ENCODE results near the gene SREK1.
A peak's percentile ranks its signal among the peaks of the same experiment; 100 is the strongest.

SREK1 gene

DNA sequence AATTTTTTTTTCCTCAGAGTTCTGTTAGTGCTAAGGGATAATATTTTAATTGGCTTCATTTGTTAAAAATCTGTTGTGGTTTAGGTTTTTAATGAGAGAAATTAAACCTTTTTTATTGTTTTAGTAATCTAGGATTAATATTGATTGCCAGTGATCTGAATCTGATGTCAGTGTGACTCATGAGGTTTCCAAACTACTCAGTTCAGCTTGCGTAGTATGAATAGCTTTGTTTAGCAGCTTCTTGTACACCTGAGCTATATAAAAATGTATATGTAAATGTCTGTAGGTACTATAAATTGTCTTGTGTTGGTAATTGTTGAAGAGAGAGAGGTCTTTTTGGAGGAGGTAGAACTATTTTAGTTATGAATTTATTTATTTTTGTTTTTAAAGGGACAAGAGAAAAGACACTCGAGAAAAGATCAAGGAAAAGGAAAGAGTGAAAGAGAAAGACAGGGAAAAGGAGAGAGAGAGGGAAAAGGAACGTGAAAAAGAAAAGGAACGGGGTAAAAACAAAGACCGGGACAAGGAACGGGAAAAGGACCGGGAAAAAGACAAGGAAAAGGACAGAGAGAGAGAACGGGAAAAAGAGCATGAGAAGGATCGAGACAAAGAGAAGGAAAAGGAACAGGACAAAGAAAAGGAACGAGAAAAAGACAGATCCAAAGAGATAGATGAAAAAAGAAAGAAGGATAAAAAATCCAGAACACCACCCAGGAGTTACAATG, 26.3 kb downstream of the SREK1 start:
- TF ChIP-seq FOXP2 (optimal IDR thresholded peaks at IDR 0.05; ENCODE audit: control extremely low read depth, extremely low read length, insufficient read depth) (no peak), POLR2AphosphoS5 (IDR thresholded peaks at IDR 0.05; ENCODE audit: borderline replicate concordance, low read depth, low read length) (no peak), EZH2 (IDR thresholded peaks at IDR 0.05) (no peak)
- no peak for DNase-seq (ENCODE audit: low read depth, low spot score)
- Histone ChIP-seq H3K4me3 (no peak overlapping the region), H3K36me3 (ENCODE audit: insufficient read depth, low read length) (peaks cover 91% of the 10 kb centered on the region), H3K9ac (ENCODE audit: insufficient read length) (no peak overlapping the region), H3K27ac (peak overlapping the region; percentile 64), H3K9me3 (ENCODE audit: low read depth, low read length) (no peaks in the 10 kb centered on the region)

DNA sequence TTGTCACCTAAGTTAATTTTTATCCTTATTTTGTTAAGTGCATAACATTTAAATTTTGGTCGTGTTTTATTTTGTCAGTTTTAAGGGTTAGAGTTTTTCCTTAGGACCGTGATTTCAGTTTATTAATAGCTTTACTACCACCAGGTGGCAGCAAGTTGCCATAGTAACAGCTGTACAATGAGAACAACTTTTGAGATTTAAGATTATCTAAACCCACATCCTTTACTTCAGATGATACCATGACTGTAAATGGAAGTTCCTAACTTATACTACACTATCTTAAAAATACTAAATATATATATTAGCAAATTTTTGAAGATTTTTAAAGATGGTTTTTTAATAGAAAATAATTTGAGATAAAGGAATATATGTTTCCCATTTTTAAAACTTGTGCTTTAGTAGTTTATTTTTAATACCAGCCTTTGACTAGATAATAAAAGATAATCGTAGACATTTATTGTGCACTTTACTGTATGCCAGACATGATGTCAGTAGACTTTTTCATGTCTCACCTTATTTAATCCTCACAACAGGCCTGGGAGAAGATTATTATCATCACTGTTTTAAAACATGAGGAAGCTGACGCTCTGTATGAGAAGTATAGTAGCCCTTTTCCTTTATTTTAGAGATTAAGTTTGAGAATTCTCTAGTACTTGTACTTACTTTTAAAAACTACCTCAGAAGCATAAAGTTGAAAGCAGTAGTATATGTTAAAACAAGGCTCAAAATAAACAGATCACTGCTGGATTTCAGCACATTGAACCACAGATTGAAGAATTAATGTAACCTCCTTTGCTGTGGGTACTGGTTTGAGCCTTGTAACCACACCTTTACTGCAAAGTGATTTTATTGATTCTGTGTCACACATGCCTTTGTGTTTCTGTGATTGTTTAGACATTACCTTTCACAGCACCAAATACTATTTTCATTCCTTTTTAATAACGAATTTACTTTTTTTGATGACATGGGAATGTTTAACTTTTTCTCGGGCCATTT, 27.5 kb downstream of the SREK1 start:
- Histone ChIP-seq H3K36me3 (ENCODE audit: insufficient read depth, low read length) (peaks cover 91% of the 10 kb centered on the region), H3K9me3 (ENCODE audit: low read depth, low read length) (no peaks in the 10 kb centered on the region), H3K9ac (ENCODE audit: insufficient read length) (no peak overlapping the region), H3K27ac (no peak overlapping the region), H3K4me3 (no peak overlapping the region)
- DNase-seq (ENCODE audit: low read depth, low spot score), result no peak
- no peak for TF ChIP-seq POLR2AphosphoS5 (IDR thresholded peaks at IDR 0.05; ENCODE audit: borderline replicate concordance, low read depth, low read length)
- TF ChIP-seq FOXP2 (optimal IDR thresholded peaks at IDR 0.05; ENCODE audit: control extremely low read depth, extremely low read length, insufficient read depth), result no peak
- no peak for TF ChIP-seq EZH2 (IDR thresholded peaks at IDR 0.05)

DNA sequence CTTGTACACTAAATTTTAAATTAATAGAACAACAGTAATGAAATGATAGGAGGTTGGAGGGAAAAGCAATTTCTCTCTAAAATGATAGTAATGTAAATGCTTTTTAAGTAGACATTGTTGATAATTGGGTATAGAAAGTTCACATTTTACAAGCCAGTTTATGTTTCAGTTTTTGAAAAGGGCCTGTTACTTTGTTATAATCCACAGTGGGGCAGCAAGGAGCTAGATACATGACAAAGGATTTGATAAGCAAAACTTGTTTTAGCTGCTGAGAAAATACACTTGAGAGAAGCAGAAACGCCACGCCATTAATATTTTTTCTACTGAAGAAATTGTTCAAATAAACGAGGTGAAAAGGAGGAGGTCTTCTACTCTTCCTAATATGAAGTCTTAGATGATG, 30.2 kb downstream of the SREK1 start:
- no peaks in the 10 kb centered on the region for H3K9me3 ChIP-seq (ENCODE audit: low read depth, low read length)
- H3K36me3 ChIP-seq (ENCODE audit: insufficient read depth, low read length), result peaks cover 91% of the 10 kb centered on the region
- no peak overlapping the region for H3K4me3 ChIP-seq
- H3K27ac ChIP-seq, result no peak overlapping the region
- no peak for DNase-seq (ENCODE audit: low read depth, low spot score)
- H3K9ac ChIP-seq (ENCODE audit: insufficient read length), result peak overlapping the region; percentile 28
- TF ChIP-seq POLR2AphosphoS5 (IDR thresholded peaks at IDR 0.05; ENCODE audit: borderline replicate concordance, low read depth, low read length) (no peak), FOXP2 (optimal IDR thresholded peaks at IDR 0.05; ENCODE audit: control extremely low read depth, extremely low read length, insufficient read depth) (no peak), EZH2 (IDR thresholded peaks at IDR 0.05) (no peak)

DNA sequence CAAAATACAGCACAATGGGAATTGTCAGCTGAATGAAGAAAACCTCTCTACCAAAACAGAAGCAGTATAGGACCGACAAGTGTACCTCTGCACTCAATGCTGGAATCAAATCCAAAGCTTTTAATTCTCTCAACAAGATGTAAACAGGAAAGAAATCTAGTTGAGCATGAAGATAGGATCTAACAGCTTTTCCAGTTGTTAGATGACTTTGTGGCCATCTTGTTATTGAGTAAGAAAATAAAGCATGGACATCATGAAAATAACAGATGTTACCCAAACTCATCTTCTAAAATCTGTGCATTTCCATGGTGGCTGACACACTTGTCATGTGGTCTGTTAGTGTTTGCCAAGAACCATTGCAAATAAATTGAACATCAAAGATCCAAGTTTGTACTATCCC, 34.7 kb downstream of the SREK1 start:
- Histone ChIP-seq H3K4me3 (no peak overlapping the region), H3K9ac (ENCODE audit: insufficient read length) (no peak overlapping the region), H3K36me3 (ENCODE audit: insufficient read depth, low read length) (peaks cover 92% of the 10 kb centered on the region), H3K27ac (no peak overlapping the region), H3K9me3 (ENCODE audit: low read depth, low read length) (no peaks in the 10 kb centered on the region)
- DNase-seq (ENCODE audit: low read depth, low spot score), result no peak
- no peak for TF ChIP-seq EZH2 (IDR thresholded peaks at IDR 0.05)
- TF ChIP-seq POLR2AphosphoS5 (IDR thresholded peaks at IDR 0.05; ENCODE audit: borderline replicate concordance, low read depth, low read length), result no peak
- no peak for TF ChIP-seq FOXP2 (optimal IDR thresholded peaks at IDR 0.05; ENCODE audit: control extremely low read depth, extremely low read length, insufficient read depth)

DNA sequence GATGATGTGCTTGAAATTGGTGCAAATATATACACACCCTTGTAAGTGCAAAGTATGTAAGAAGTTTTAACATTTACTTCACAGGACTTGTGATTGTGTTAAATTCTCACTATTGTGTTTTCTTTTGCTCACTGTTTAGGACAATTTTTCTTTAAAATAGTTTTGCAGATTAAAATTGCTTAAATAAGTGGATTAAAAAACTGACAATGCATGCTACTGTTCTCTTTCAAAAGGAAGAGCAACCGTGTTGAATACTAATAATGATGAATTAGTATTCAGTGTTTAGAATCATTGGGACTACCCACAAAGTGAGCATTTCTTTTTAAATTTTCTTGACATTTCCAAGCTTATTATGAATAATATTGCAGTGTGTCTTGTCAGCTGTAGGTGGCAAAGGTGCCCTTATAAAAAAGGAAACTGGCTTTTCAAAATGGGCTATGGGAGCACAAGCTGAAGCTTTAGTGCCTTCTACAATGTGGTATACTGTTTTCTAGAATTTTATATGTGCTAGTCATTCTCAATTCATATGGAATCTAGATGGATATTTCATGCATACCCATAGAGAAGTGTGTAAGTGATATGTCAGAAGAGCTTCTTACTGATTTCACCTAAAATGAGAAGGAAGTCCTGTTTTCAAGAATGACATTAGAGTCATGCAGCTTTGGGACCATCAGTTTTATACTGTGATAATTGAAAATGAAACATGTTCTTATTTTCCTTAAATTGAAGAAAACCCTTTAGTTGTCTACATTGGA, 35.4 kb downstream of the SREK1 start:
- Histone ChIP-seq H3K27ac (no peak overlapping the region), H3K9ac (ENCODE audit: insufficient read length) (no peak overlapping the region), H3K9me3 (ENCODE audit: low read depth, low read length) (no peaks in the 10 kb centered on the region), H3K36me3 (ENCODE audit: insufficient read depth, low read length) (peaks cover 88% of the 10 kb centered on the region), H3K4me3 (no peak overlapping the region)
- TF ChIP-seq POLR2AphosphoS5 (IDR thresholded peaks at IDR 0.05; ENCODE audit: borderline replicate concordance, low read depth, low read length), result no peak
- TF ChIP-seq FOXP2 (optimal IDR thresholded peaks at IDR 0.05; ENCODE audit: control extremely low read depth, extremely low read length, insufficient read depth), result no peak
- TF ChIP-seq EZH2 (IDR thresholded peaks at IDR 0.05), result no peak
- DNase-seq (ENCODE audit: low read depth, low spot score), result no peak

DNA sequence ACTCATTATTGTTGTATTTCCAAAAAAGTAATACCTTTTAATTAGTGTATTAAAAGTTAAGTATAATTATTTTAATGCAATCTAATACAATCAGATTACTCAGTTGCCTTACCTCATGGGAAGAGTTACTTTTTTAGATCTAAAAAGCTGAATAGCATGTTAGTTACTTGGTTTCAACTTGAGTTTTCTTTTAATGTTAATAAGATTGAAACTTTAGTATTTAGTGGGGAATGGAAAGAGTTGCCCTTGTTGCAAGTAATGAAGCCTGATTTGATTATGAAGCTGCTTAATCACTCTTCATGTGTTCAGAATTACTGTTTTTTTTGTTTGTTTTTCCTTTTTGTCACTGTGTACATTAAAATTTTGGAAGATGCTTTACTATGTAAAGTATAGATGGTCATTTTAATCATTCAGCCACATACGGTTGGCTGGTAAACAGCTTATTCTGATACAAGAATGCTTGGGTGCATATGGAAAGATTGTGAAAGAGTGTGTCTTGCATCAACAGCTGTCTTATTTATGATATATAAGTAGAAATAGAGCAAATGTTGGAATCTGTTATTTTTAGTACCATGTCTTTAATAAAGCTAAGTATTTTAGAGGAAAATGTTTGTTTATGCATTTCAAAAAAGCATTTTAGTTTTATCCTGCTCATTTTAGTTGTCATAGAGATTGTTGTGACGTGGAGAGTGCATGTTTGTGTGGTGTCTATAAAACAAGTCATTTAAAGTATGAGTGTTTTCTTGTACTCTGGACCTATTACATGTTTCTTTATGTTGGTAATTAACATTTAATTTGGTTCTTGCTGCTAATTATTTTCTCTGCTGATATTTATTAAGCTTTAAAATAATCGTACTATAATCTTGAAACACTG, 36.4 kb downstream of the SREK1 start:
- Histone ChIP-seq H3K9me3 (ENCODE audit: low read depth, low read length) (no peaks in the 10 kb centered on the region), H3K36me3 (ENCODE audit: insufficient read depth, low read length) (peaks cover 78% of the 10 kb centered on the region), H3K4me3 (no peak overlapping the region), H3K9ac (ENCODE audit: insufficient read length) (no peak overlapping the region), H3K27ac (0 out of 2 replicates have a peak overlapping the region, but pooled peaks have one; percentile 17)
- no peak for DNase-seq (ENCODE audit: low read depth, low spot score)
- TF ChIP-seq FOXP2 (optimal IDR thresholded peaks at IDR 0.05; ENCODE audit: control extremely low read depth, extremely low read length, insufficient read depth), result no peak
- TF ChIP-seq EZH2 (IDR thresholded peaks at IDR 0.05), result no peak
- no peak for TF ChIP-seq POLR2AphosphoS5 (IDR thresholded peaks at IDR 0.05; ENCODE audit: borderline replicate concordance, low read depth, low read length)

DNA sequence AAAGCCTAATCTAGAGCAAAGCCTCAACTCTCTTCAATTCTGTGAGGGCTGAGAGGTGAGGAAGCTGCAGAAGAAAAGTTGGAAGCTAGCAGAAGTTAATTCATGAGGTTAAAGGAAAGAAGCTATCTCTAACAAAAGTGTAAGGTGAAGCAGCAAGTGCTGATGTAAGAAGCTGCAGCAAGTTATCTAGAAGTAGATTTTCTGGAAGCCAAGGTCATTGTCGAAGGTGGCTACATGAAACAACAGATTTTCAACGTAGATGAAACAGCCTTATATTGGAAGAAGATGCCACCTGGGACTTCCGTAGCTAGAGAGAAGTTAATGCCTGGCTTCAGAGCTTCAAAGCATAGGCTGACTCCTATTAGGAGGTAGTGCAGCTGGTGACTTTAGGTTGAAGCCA, 42.0 kb downstream of the SREK1 start:
- DNase-seq (ENCODE audit: low read depth, low spot score), result no peak
- no peak overlapping the region for H3K4me3 ChIP-seq
- H3K36me3 ChIP-seq (ENCODE audit: insufficient read depth, low read length), result peaks cover 25% of the 10 kb centered on the region
- TF ChIP-seq POLR2AphosphoS5 (IDR thresholded peaks at IDR 0.05; ENCODE audit: borderline replicate concordance, low read depth, low read length) (no peak), EZH2 (IDR thresholded peaks at IDR 0.05) (no peak), FOXP2 (optimal IDR thresholded peaks at IDR 0.05; ENCODE audit: control extremely low read depth, extremely low read length, insufficient read depth) (no peak)
- no peak overlapping the region for H3K27ac ChIP-seq
- no peak overlapping the region for H3K9ac ChIP-seq (ENCODE audit: insufficient read length)
- H3K9me3 ChIP-seq (ENCODE audit: low read depth, low read length), result no peaks in the 10 kb centered on the region

Measured in SK-N-MC (cell line).